HCT116 (cell line): ENCODE measurements around the gene EPG5. TPM values are rescaled to one million over a fixed set of nuclear protein-coding genes. Genes with fewer than 3 reads are reported as not detected.

Source experiments
- ATAC-seq: fragments of 200-7000 bp; cut with Tn5 transposase; 2 replicates; pipeline ENCODE4 v1.9.1; 2020; ENCODE audit warnings: mild to moderate bottlenecking, moderate library complexity
- BruUV-seq: library from RNA; stranded (reverse); fragments of 400-500 nt; replicated peaks from 2 replicates; lab custom pipeline; 2021; lab: Mats Ljungman, UMichigan
- CTCF ChIA-PET: fragments of 300-600 bp; sonication (Branson Sonifier 250); formaldehyde crosslinking; loops from one replicate; lab custom pipeline; 2021; ENCODE audit warnings: antibody characterized with exemption; lab: Charles Lee
- POLR2A ChIA-PET: fragments of 300-600, 350-600 bp; sonication (Branson Sonifier 250); formaldehyde crosslinking; loops from one replicate; lab custom pipeline; 2021; ENCODE audit warnings: antibody characterized with exemption; lab: Charles Lee
- RAD21 ChIA-PET, 2 experiments: fragments of 300-600 bp; sonication (Branson Sonifier 250); formaldehyde crosslinking; loops; one replicate each; lab custom pipeline; 2023; ENCODE audit warnings: low total read pairs in 2 of 2; ENCODE audit not compliant: uncharacterized antibody in 2 of 2, unreplicated experiment in 2 of 2, low non-redundant PET in 1 of 2; lab: Charles Lee
- DNase-seq: peaks from one replicate; pipeline ENCODE4 v3.0.0-alpha.2; 2010; ENCODE audit warnings: low read depth, low spot score
- H2AFZ ChIP-seq: fragments of 200-600 bp; shearing (Covaris generic), sonication (generic); 2 replicates; pipeline ENCODE4 v1.6.1; 2017; ENCODE audit warnings: low read depth, mixed run types, mixed read lengths, antibody characterized with exemption, low read length; ENCODE audit not compliant: poor library complexity, severe bottlenecking
- H3K27ac ChIP-seq: 2 replicates; pipeline ENCODE4 v1.5.1; 2012; ENCODE audit warnings: low read depth, low read length
- H3K27me3 ChIP-seq: fragments of 200-600 bp; sonication (generic); 2 replicates; pipeline ENCODE4 v1.6.1; 2016; ENCODE audit warnings: mixed run types, low read length, mixed read lengths; ENCODE audit not compliant: insufficient read depth
- H3K36me3 ChIP-seq, 2 experiments: fragments of 200-500 bp in 1 of 2; fragments of 200-600 bp in 1 of 2; sonication (Bioruptor generic) in 1 of 2; sonication (generic) in 1 of 2; 2 replicates each; pipeline versions ENCODE4 v1.5.1 to v1.6.1; 2014 to 2016; ENCODE audit warnings: low read length in 2 of 2, inconsistent platforms in 1 of 2, mixed read lengths in 1 of 2, mixed run types in 1 of 2; ENCODE audit not compliant: insufficient read depth in 2 of 2, control insufficient read depth in 1 of 2
- H3K4me1 ChIP-seq, 2 experiments: fragments of 200-600 bp in 1 of 2; sonication (generic) in 1 of 2; 2 replicates each; pipeline versions ENCODE4 v1.5.1 to v1.6.1; 2012 to 2017; ENCODE audit warnings: low read length in 2 of 2, inconsistent platforms in 1 of 2, mild to moderate bottlenecking in 1 of 2, mixed read lengths in 1 of 2, mixed run types in 1 of 2, moderate library complexity in 1 of 2; ENCODE audit not compliant: insufficient read depth in 2 of 2, control insufficient read depth in 1 of 2
- H3K4me2 ChIP-seq: fragments of 200-600 bp; sonication (generic); 2 replicates; pipeline ENCODE4 v1.6.1; 2017; ENCODE audit warnings: mixed run types, low read length, mixed read lengths
- H3K4me3 ChIP-seq, 2 experiments: fragments of 200-600 bp in 1 of 2; sonication (generic) in 1 of 2; replicated peaks in 1 of 2; 2 replicates each; pipeline ENCODE4 v1.5.1; 2011 to 2016; ENCODE audit warnings: low read length in 2 of 2, control low read depth in 1 of 2, low read depth in 1 of 2, mild to moderate bottlenecking in 1 of 2, mixed read lengths in 1 of 2, mixed run types in 1 of 2
- H3K79me2 ChIP-seq: fragments of 200-600 bp; sonication (generic); 2 replicates; pipeline ENCODE4 v1.6.1; 2017; ENCODE audit warnings: mild to moderate bottlenecking, mixed run types, low read length, moderate library complexity, mixed read lengths; ENCODE audit not compliant: insufficient read depth
- H3K9ac ChIP-seq: fragments of 200-600 bp; sonication (generic); 2 replicates; pipeline ENCODE4 v1.6.1; 2016; ENCODE audit warnings: low read length, mixed read lengths
- H3K9me2 ChIP-seq: fragments of 200-600 bp; sonication (generic), shearing (Covaris generic); 2 replicates; pipeline ENCODE4 v1.6.1; 2017; ENCODE audit warnings: mixed run types, mild to moderate bottlenecking, moderate library complexity; ENCODE audit not compliant: insufficient read depth
- H3K9me3 ChIP-seq, 2 experiments: fragments of 200-500 bp in 1 of 2; fragments of 200-600 bp in 1 of 2; sonication (Bioruptor generic) in 1 of 2; sonication (generic) in 1 of 2; 2 replicates each; pipeline ENCODE4 v1.6.1; 2014 to 2017; ENCODE audit warnings: low read length in 2 of 2, mixed read lengths in 2 of 2, inconsistent platforms in 1 of 2, low read depth in 1 of 2, mild to moderate bottlenecking in 1 of 2, mixed run types in 1 of 2, moderate library complexity in 1 of 2; ENCODE audit not compliant: control insufficient read depth in 1 of 2, insufficient read depth in 1 of 2
- H4K20me1 ChIP-seq: fragments of 200-600 bp; sonication (generic), shearing (Covaris generic); 2 replicates; pipeline ENCODE4 v1.6.1; 2017; ENCODE audit warnings: mixed run types, mild to moderate bottlenecking, moderate library complexity; ENCODE audit not compliant: insufficient read depth
- CBX3 ChIP-seq: IDR thresholded peaks from 2 replicates; pipeline ENCODE4 v1.6.1; 2012; ENCODE audit warnings: low read depth
- CEBPB ChIP-seq: IDR thresholded peaks from 2 replicates; pipeline ENCODE4 v1.6.1; 2012; ENCODE audit warnings: low read depth
- EGR1 ChIP-seq: IDR thresholded peaks from 2 replicates; pipeline ENCODE4 v1.6.1; 2012; ENCODE audit warnings: low read depth
- ELF1 ChIP-seq: IDR thresholded peaks from 2 replicates; pipeline ENCODE4 v1.6.1; 2012; ENCODE audit warnings: low read depth, borderline replicate concordance
- FOSL1 ChIP-seq: IDR thresholded peaks from 2 replicates; pipeline ENCODE4 v1.6.1; 2012; ENCODE audit warnings: low read depth
- JUND ChIP-seq: IDR thresholded peaks from 2 replicates; pipeline ENCODE4 v1.6.1; 2012
- RAD21 ChIP-seq: IDR thresholded peaks from 2 replicates; pipeline ENCODE4 v1.6.1; 2012; ENCODE audit warnings: low read depth, mild to moderate bottlenecking
- SIN3A ChIP-seq: IDR thresholded peaks from 2 replicates; pipeline ENCODE4 v1.6.1; 2012; ENCODE audit warnings: low read depth
- SP1 ChIP-seq: IDR thresholded peaks from 2 replicates; pipeline ENCODE4 v1.6.1; 2012; ENCODE audit warnings: low read depth
- TCF7L2 ChIP-seq: IDR thresholded peaks from 2 replicates; pipeline ENCODE4 v1.7.0; 2011; ENCODE audit warnings: borderline replicate concordance, inconsistent platforms; ENCODE audit not compliant: insufficient read depth, insufficient read length; ENCODE audit errors: extremely low read depth
- YY1 ChIP-seq: IDR thresholded peaks from 2 replicates; pipeline ENCODE4 v1.6.1; 2011; ENCODE audit warnings: low read length, low read depth, moderate library complexity, mild to moderate bottlenecking; ENCODE audit not compliant: insufficient replicate concordance; ENCODE audit errors: extremely low read depth
- ZNF274 ChIP-seq: fragments of 200-500 bp; sonication (Bioruptor generic); IDR thresholded peaks from 2 replicates; pipeline ENCODE4 v1.6.1; 2014; ENCODE audit warnings: mild to moderate bottlenecking, low read depth, low read length, inconsistent platforms
- intact Hi-C: fragments of 100-400 bp; cut with micrococcal nuclease; formaldehyde crosslinking; loops from 2 replicates; pipeline ENCODE4 v1.10.0; 2022
- total RNA-seq: library from RNA; stranded (reverse); gene quantifications from one replicate; pipeline ENCODE4 v1.2.1, GENCODE V29; 2021; ENCODE audit not compliant: unreplicated experiment
- TF ChIP-seq, protein P1 (sequence below), 3 experiments: fragments of 200-600 bp in 1 of 3; sonication (generic) in 1 of 3; IDR thresholded peaks in 2 of 3; conservative IDR thresholded peaks in 1 of 3; 2 replicates each; pipeline ENCODE4 v1.5.1; 2012 to 2017; ENCODE audit warnings: low read depth in 2 of 3, low read length in 2 of 3, antibody characterized with exemption in 1 of 3, borderline replicate concordance in 1 of 3, control low read depth in 1 of 3, mild to moderate bottlenecking in 1 of 3, mixed read lengths in 1 of 3, mixed run types in 1 of 3, moderate library complexity in 1 of 3; ENCODE audit not compliant: insufficient read depth in 1 of 3
- TF ChIP-seq, protein P2 (sequence below): IDR thresholded peaks from 2 replicates; pipeline ENCODE4 v1.6.1; 2012; ENCODE audit warnings: low read depth
- TF ChIP-seq, protein P3 (sequence below): IDR thresholded peaks from 2 replicates; pipeline ENCODE4 v1.6.1; 2012

The EPG5 gene
- total RNA-seq, 1 experiment from 2014 or later, result 12.9 TPM

DNA sequence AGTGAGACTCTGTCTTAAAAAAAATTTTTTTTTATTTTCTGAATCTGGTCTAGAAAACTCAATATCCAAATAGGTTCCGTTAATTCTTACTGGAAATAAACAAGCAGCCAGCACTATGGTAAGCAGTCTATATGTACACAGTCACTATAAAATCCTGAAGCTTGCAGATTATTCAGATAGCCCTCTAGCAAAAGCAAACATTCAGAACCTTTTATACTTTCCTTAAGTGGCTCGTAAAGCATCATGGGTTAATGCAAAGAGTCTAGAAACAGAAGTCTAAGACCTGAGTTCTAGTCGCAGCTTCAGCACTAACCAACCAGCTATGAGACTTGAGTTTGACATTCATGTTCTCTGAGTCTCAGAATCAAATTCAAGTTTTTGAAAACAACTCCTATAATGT lies 89.7 kb downstream of the EPG5 start:
- intact Hi-C loops, result no loop called here
- CTCF ChIA-PET, result interaction anchor here (1.4 to 4.5 kb wide), 4 partner anchors 33 to 212 kb away, joined by 3 to 56 read pairs (median 4); partner anchors contain the start of gene SLC14A1
- no peak for TF ChIP-seq CEBPB
- TF ChIP-seq TCF7L2, result no peak
- TF ChIP-seq JUND, result no peak
- no peak for TF ChIP-seq YY1
- TF ChIP-seq ZNF274, result no peak
- TF ChIP-seq SIN3A, result no peak
- TF ChIP-seq RAD21, result no peak
- TF ChIP-seq ELF1, result no peak
- TF ChIP-seq, protein P1, sequence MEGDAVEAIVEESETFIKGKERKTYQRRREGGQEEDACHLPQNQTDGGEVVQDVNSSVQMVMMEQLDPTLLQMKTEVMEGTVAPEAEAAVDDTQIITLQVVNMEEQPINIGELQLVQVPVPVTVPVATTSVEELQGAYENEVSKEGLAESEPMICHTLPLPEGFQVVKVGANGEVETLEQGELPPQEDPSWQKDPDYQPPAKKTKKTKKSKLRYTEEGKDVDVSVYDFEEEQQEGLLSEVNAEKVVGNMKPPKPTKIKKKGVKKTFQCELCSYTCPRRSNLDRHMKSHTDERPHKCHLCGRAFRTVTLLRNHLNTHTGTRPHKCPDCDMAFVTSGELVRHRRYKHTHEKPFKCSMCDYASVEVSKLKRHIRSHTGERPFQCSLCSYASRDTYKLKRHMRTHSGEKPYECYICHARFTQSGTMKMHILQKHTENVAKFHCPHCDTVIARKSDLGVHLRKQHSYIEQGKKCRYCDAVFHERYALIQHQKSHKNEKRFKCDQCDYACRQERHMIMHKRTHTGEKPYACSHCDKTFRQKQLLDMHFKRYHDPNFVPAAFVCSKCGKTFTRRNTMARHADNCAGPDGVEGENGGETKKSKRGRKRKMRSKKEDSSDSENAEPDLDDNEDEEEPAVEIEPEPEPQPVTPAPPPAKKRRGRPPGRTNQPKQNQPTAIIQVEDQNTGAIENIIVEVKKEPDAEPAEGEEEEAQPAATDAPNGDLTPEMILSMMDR (IDR thresholded peaks at IDR 0.05 in 2 of 3, conservative IDR thresholded peaks at IDR 0.05 in 1 of 3; ENCODE audit: borderline replicate concordance in 1 of 3, insufficient read depth in 1 of 3, low read depth in 2 of 3, low read length in 2 of 3), result no peak
- TF ChIP-seq, protein P2, sequence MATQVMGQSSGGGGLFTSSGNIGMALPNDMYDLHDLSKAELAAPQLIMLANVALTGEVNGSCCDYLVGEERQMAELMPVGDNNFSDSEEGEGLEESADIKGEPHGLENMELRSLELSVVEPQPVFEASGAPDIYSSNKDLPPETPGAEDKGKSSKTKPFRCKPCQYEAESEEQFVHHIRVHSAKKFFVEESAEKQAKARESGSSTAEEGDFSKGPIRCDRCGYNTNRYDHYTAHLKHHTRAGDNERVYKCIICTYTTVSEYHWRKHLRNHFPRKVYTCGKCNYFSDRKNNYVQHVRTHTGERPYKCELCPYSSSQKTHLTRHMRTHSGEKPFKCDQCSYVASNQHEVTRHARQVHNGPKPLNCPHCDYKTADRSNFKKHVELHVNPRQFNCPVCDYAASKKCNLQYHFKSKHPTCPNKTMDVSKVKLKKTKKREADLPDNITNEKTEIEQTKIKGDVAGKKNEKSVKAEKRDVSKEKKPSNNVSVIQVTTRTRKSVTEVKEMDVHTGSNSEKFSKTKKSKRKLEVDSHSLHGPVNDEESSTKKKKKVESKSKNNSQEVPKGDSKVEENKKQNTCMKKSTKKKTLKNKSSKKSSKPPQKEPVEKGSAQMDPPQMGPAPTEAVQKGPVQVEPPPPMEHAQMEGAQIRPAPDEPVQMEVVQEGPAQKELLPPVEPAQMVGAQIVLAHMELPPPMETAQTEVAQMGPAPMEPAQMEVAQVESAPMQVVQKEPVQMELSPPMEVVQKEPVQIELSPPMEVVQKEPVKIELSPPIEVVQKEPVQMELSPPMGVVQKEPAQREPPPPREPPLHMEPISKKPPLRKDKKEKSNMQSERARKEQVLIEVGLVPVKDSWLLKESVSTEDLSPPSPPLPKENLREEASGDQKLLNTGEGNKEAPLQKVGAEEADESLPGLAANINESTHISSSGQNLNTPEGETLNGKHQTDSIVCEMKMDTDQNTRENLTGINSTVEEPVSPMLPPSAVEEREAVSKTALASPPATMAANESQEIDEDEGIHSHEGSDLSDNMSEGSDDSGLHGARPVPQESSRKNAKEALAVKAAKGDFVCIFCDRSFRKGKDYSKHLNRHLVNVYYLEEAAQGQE, result no peak
- no peak for TF ChIP-seq FOSL1
- TF ChIP-seq, protein P3, sequence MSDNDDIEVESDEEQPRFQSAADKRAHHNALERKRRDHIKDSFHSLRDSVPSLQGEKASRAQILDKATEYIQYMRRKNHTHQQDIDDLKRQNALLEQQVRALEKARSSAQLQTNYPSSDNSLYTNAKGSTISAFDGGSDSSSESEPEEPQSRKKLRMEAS, result no peak
- no peak for TF ChIP-seq CBX3
- no peak for TF ChIP-seq SP1
- TF ChIP-seq EGR1, result no peak
- TF ChIP-seq, all 23 proteins: peak for 0

More for the DNA sequence above, 89.7 kb downstream of the EPG5 start:
- Histone ChIP-seq H3K36me3 (peaks cover 0 to 5% of the 10 kb centered on the region in 2 experiments; a peak in 1 of 4 replicates), H3K27me3 (no peaks in the 10 kb centered on the region), H3K79me2 (no peaks in the 10 kb centered on the region), H3K9me3 (no peaks in the 10 kb centered on the region), H3K27ac (no peak overlapping the region), H3K9me2 (no peaks in the 10 kb centered on the region), H4K20me1 (no peaks in the 10 kb centered on the region), H3K4me3 (no peak overlapping the region), H3K9ac (no peak overlapping the region), H2AFZ (no peak overlapping the region), H3K4me2 (no peak overlapping the region), H3K4me1 (no peaks in the 10 kb centered on the region)
- POLR2A ChIA-PET, result no interaction called here
- no TSS peak for BruUV-seq
- RAD21 ChIA-PET, result interaction anchor here in 1 of 2 experiments (0.7 kb wide), 1 partner anchor 124 kb away, joined by 3 read pairs; no protein-coding TSS in a partner anchor
- DNase-seq (no peak), ATAC-seq (no peak)
